ENCODE data around the gene METAP1D. TPM values are rescaled to one million over a fixed set of nuclear protein-coding genes. Genes with fewer than 3 reads are reported as not detected.

The METAP1D gene
- total RNA-seq, 1 experiment from 2014 or later = 10.4 TPM

DNA sequence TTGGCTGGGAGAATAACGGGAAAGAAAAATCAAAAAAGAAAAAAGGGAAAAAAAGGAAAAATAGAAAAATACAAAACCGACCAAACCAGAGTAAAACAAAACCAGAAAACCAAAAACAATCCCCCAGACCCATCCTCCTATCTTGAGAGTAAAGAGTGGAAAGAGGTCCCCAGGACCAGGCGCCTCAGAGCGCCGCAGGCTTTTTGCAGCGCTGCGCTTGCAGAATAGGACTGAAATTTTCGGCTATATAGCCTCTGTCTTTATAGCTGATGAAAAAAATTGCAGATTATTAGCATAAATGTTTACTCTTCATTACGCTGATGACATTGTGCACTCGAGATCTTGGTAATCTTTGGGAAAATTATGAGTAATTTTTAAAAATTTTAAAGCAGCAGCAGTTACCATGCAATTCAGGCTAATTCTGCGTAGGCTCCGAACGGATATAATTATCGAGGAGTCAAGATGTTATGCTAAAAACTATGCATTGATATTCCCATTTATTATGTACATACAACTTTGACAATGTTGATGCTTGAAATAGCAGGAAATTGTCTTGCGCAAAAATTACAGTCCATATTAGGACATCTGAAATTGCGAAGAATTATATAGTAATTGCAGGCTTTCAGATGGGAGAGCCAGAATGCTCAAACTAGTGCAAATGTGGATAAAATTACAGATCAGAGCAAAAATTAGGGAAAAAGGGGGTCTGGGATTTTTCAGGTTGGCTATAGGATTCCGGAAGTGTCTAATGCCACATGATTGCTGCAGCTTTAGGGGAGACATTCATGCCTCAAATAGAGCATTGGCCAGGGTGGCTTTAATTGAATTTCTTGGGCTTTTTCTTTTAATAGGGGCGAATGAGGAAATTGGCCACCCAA is 93.9 kb downstream of the METAP1D start:
- Mint-ChIP-seq H3K36me3 (ENCODE audit: insufficient read depth, unreplicated experiment) (peaks cover 13% of the 10 kb centered on the region), H3K9me3 (ENCODE audit: unreplicated experiment) (no peaks in the 10 kb centered on the region), H3K27ac (ENCODE audit: unreplicated experiment) (no peak overlapping the region), H3K4me1 (ENCODE audit: low read depth, unreplicated experiment) (peaks cover 11% of the 10 kb centered on the region), H3K27me3 (ENCODE audit: insufficient read depth, unreplicated experiment) (peaks cover 10% of the 10 kb centered on the region), H3K4me3 (ENCODE audit: unreplicated experiment) (peak overlapping the region; percentile 12)
- BruUV-seq (replicated peaks) = no TSS peak
- ChIA-PET CTCF (no interaction called here), POLR2A (interaction anchor here (0.6 kb wide), 1 partner anchor 407 kb away, joined by 3 read pairs; the partner anchor contains the start of gene DYNC1I2)
- no peaks in the 10 kb centered on the region for H3K36me3 ChIP-seq (ENCODE audit: control insufficient read depth, insufficient read depth, low read length)
- no peaks in the 10 kb centered on the region for H3K9me3 ChIP-seq
- no peak for DNase-seq
- no peak overlapping the region for H3K4me3 ChIP-seq (ENCODE audit: low read depth, low read length)
- TF ChIP-seq CTCF (IDR thresholded peaks at IDR 0.05; ENCODE audit: insufficient read depth in 1 of 2, low read depth in 1 of 2, low read length in 1 of 2, severe bottlenecking in 1 of 2, unreplicated experiment in 1 of 2) = no peak
- peaks cover 10% of the 10 kb centered on the region for H3K4me1 ChIP-seq
- intact Hi-C loops (cut with micrococcal nuclease; ENCODE audit: unreplicated experiment) = no loop called here
- H3K27me3 ChIP-seq (replicated peaks; ENCODE audit: control insufficient read depth, insufficient read depth, low read length) = 0 out of 2 replicates have a peak, but pooled peaks cover 2% of the 10 kb centered on the region

GRCh38 chr2:172094294-172095145 is 94.8 kb downstream of the METAP1D start:
- Histone ChIP-seq H3K36me3 (ENCODE audit: control insufficient read depth, insufficient read depth, low read length) (no peaks in the 10 kb centered on the region), H3K9me3 (no peaks in the 10 kb centered on the region), H3K4me1 (peaks cover 11% of the 10 kb centered on the region), H3K4me3 (ENCODE audit: low read depth, low read length) (peak overlapping the region; percentile 32), H3K27me3 (replicated peaks; ENCODE audit: control insufficient read depth, insufficient read depth, low read length) (0 out of 2 replicates have a peak, but pooled peaks cover 2% of the 10 kb centered on the region)
- POLR2A ChIA-PET = interaction anchor here (0.8 kb wide), 1 partner anchor 9 kb away, joined by 3 read pairs; the partner anchor contains the start of gene DLX1
- Mint-ChIP-seq H3K4me3 (ENCODE audit: unreplicated experiment) (peak overlapping the region; percentile 71), H3K27me3 (ENCODE audit: insufficient read depth, unreplicated experiment) (peaks cover 10% of the 10 kb centered on the region), H3K27ac (ENCODE audit: unreplicated experiment) (no peak overlapping the region), H3K9me3 (ENCODE audit: unreplicated experiment) (no peaks in the 10 kb centered on the region), H3K4me1 (ENCODE audit: low read depth, unreplicated experiment) (peaks cover 13% of the 10 kb centered on the region), H3K36me3 (ENCODE audit: insufficient read depth, unreplicated experiment) (peaks cover 13% of the 10 kb centered on the region)
- CTCF ChIA-PET = no interaction called here
- no TSS peak for BruUV-seq (replicated peaks)
- peak in 1 of 2 experiments; percentile 29 for DNase-seq
- intact Hi-C loops (cut with micrococcal nuclease; ENCODE audit: unreplicated experiment) = loop anchor here (1.0 kb wide), 1 partner anchor 9 kb away; the partner anchor contains the start of gene DLX1
- no peak for TF ChIP-seq CTCF (IDR thresholded peaks at IDR 0.05; ENCODE audit: insufficient read depth in 1 of 2, low read depth in 1 of 2, low read length in 1 of 2, severe bottlenecking in 1 of 2, unreplicated experiment in 1 of 2)
